GM12865 (cell line): ENCODE data around the gene APOB.

Experiments used
- DNase-seq: peaks from one replicate; pipeline ENCODE4 v3.0.0; 2010; ENCODE audit warnings: low read depth
- H3K4me3 ChIP-seq: 2 replicates; pipeline ENCODE4 v1.5.1; 2011; ENCODE audit warnings: mild to moderate bottlenecking, low read depth, low read length, control low read depth
- TF ChIP-seq, protein P1 (sequence below): IDR thresholded peaks from 2 replicates; pipeline ENCODE4 v1.5.1; 2011; ENCODE audit warnings: low read length, control low read depth, low read depth, inconsistent platforms; ENCODE audit not compliant: insufficient read depth; ENCODE audit errors: missing control alignments

Gene APOB

DNA sequence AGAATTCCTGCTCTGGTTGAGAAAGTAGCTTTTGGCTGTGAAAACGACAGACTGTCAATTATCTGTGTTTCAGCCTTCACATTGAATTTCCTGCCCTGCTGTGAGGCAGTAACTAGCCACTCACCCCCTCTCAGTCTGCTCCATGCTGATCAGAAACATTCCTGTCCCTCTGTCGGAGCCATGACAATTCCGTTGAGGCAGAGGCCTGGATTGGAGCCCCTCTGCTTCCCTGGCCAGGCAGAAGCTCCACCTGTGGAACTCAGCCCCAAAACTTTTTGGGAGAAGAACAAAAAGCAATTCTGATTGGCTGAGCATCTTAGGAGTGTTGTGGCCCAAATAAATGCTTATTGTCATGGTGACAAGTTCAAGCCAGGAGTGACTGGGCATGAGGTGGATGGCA, 60.0 kb downstream of the APOB start:
- DNase-seq: no peak
- no peak overlapping the region for H3K4me3 ChIP-seq
- TF ChIP-seq, protein P1, sequence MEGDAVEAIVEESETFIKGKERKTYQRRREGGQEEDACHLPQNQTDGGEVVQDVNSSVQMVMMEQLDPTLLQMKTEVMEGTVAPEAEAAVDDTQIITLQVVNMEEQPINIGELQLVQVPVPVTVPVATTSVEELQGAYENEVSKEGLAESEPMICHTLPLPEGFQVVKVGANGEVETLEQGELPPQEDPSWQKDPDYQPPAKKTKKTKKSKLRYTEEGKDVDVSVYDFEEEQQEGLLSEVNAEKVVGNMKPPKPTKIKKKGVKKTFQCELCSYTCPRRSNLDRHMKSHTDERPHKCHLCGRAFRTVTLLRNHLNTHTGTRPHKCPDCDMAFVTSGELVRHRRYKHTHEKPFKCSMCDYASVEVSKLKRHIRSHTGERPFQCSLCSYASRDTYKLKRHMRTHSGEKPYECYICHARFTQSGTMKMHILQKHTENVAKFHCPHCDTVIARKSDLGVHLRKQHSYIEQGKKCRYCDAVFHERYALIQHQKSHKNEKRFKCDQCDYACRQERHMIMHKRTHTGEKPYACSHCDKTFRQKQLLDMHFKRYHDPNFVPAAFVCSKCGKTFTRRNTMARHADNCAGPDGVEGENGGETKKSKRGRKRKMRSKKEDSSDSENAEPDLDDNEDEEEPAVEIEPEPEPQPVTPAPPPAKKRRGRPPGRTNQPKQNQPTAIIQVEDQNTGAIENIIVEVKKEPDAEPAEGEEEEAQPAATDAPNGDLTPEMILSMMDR: no peak

GRCh38 chr2:20982861-20983260, 61.0 kb downstream of the APOB start:
- no peak overlapping the region for H3K4me3 ChIP-seq
- TF ChIP-seq, protein P1: no peak
- no peak for DNase-seq

DNA sequence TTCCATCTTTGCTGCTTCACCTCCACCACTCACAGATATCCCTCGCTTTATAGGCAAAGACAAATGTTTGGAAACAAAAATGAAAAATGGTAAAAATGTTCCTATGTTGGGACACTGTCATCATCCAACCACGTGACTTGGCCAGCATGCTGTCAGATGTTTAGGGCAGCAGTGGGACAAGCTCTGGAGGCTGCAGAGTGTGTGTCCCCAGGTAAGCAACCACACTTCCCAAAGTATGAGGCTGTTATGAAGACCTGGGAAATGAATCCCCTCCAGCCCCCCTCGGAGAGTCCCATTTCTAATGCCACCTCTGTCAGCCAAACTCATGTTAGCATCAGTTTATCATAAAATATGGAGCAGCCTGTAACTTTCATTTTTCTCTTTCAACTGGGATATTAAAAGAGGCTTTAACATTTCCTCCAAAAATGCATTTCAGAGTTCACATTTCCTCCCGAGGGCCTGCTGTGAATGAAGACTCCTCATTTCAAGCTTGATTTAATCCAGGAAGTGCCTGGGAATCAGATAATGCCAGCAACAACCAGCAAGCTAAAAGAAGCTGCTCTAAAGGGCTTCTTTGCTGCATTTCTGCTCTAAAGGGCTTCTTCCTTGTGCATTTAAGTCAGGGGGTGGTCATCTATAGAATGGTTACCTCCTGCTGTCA, 66.2 kb downstream of the APOB start:
- no peak overlapping the region for H3K4me3 ChIP-seq
- no peak for DNase-seq
- TF ChIP-seq, protein P1: no peak

DNA sequence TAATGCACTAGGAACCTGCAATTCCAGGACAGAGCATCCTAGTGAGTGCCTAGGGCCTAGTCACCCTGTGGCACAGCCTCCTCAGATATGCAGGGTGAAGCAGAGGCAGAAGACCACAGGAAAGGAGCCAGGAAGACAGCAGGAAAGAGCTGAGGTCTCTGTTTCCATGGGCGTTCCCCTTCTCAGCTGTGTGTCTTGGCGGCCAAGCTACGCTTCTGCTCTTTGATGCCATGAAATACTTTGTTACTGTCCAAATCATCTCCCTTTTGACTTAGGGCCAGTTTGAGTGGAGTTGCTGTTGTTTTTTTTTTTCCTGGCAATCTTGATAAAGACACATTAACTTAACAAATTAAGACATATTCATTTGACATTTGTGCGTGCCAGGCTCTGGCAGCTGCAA, 67.3 kb downstream of the APOB start:
- TF ChIP-seq, protein P1: no peak
- DNase-seq: no peak
- H3K4me3 ChIP-seq: no peak overlapping the region

DNA sequence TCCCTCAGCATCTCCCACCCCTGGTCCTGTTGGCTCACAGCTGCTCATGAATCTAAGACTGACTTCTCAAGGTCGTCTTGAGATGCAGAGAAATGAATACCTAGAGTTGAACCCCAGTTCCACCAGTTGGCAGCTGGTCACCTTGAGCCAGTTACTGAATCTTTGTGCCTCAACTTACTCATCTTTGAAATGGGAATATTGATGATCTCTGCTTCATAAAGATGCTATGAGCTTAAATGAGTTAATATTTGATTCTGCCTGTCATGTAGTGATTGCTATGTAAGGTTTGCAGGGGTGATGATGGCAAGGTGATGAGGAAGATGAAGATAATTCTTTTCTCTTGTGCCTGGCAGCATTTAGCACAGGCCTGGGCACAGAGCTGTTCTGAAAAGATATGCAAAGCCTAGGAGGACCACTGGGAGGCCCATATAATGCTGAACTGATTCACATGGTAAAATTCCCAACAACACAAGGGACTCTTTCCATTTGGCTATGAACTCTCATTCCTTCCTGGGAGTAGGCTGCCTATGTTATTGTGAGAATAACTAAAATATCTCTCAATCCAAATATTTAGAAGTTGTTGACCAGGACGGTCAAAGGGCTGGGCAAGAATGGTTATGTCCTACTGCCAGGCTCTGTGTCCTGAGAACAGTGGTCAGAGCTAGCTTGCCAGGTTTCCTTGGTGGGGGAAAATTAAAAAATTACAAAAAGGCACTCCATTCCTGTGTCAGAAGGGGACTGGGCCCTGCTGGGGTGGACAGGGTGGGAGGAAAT, 70.9 kb downstream of the APOB start:
- DNase-seq: no peak
- TF ChIP-seq, protein P1: no peak
- no peak overlapping the region for H3K4me3 ChIP-seq

DNA sequence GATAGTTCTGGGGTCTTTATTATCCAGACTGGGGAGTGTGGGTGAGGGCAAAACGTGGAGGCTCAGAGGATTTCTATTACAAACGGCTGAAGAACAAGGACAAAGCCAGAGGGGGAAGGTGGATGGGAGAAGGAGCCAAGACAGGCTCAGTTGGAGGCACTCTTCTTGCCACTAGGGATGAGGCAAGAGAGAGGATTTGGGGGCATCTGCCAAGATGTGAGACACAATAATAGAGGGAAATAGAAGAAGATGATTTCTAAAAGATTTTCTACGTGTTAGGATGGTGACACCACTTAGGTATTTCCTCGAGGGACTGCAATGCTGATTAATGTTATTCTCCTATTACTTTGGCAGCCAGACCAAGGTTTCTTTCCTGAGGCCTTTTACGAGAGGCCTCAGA, 71.8 kb downstream of the APOB start:
- H3K4me3 ChIP-seq: no peak overlapping the region
- no peak for DNase-seq
- TF ChIP-seq, protein P1: no peak

- no peak overlapping the region for H3K4me3 ChIP-seq
- TF ChIP-seq, protein P1: no peak
- no peak for DNase-seq
Measured at GRCh38 chr2:20970068-20970467, 73.8 kb downstream of the APOB start.
